ENCODE results near the gene MAPRE2.

GRCh38 chr18:35071819-35072247 lies 30.6 kb downstream of the MAPRE2 start:
- TF ChIP-seq CTCF (IDR thresholded peaks at IDR 0.05; ENCODE audit: poor library complexity, severe bottlenecking), result no peak
- TF ChIP-seq RAD21 (conservative IDR thresholded peaks at IDR 0.05), result no peak
- TF ChIP-seq SMC3 (conservative IDR thresholded peaks at IDR 0.05; ENCODE audit: poor library complexity), result no peak
- no peak for TF ChIP-seq POLR2AphosphoS5 (IDR thresholded peaks at IDR 0.05)
- no peak for TF ChIP-seq EZH2 (IDR thresholded peaks at IDR 0.05; ENCODE audit: borderline replicate concordance, insufficient read depth, low read length, poor library complexity, severe bottlenecking)
- no peak for TF ChIP-seq TAF1 (IDR thresholded peaks at IDR 0.05; ENCODE audit: low read depth)
